Common myeloid progenitor, CD34-positive (primary cell): ENCODE results near the gene CADPS2.

Experiments used
- CTCF ChIA-PET: fragments of 350-600 bp; sonication (Branson Sonifier 250); formaldehyde crosslinking; loops from one replicate; lab custom pipeline; 2021; ENCODE audit warnings: antibody characterized with exemption; lab: Charles Lee
- POLR2A ChIA-PET: fragments of 350-600 bp; sonication (Branson Sonifier 250); formaldehyde crosslinking; loops from one replicate; lab custom pipeline; 2021; ENCODE audit warnings: antibody characterized with exemption; lab: Charles Lee
- DNase-seq, 3 donors: peaks; one replicate each; pipeline versions ENCODE4 v3.0.0 to v3.0.0-alpha.2; 2013
- H3K27ac ChIP-seq, 2 experiments: 1 replicate in 1 of 2; 2 replicates in 1 of 2; pipeline ENCODE4 v1.7.0; 2013; ENCODE audit warnings: inconsistent platforms in 2 of 2, low read length in 2 of 2, mild to moderate bottlenecking in 2 of 2, low read depth in 1 of 2, moderate library complexity in 1 of 2; ENCODE audit not compliant: severe bottlenecking in 2 of 2, insufficient read depth in 1 of 2, poor library complexity in 1 of 2
- H3K27me3 ChIP-seq, 5 experiments: replicated peaks in 2 of 5; 1 replicate in 3 of 5; 2 replicates in 2 of 5; pipeline versions ENCODE4 v1.6.1 to v1.7.0; 2013; ENCODE audit warnings: low read length in 4 of 5, mild to moderate bottlenecking in 2 of 5, moderate library complexity in 2 of 5, inconsistent platforms in 1 of 5; ENCODE audit not compliant: insufficient read depth in 5 of 5, control insufficient read depth in 4 of 5
- H3K36me3 ChIP-seq, 4 experiments: 1 replicate in 2 of 4; 2 replicates in 2 of 4; pipeline versions ENCODE4 v1.6.1 to v1.7.0; 2013; ENCODE audit warnings: low read length in 3 of 4, control low read depth in 1 of 4, mild to moderate bottlenecking in 1 of 4; ENCODE audit not compliant: control insufficient read depth in 4 of 4, insufficient read depth in 4 of 4
- H3K4me1 ChIP-seq, 4 experiments: 1 replicate in 3 of 4; 2 replicates in 1 of 4; pipeline versions ENCODE4 v1.6.1 to v1.7.1; 2013; ENCODE audit warnings: low read length in 3 of 4, mild to moderate bottlenecking in 3 of 4, control low read depth in 1 of 4, inconsistent platforms in 1 of 4, moderate library complexity in 1 of 4; ENCODE audit not compliant: control insufficient read depth in 4 of 4, insufficient read depth in 4 of 4; ENCODE audit errors: control extremely low read depth in 1 of 4
- H3K4me3 ChIP-seq, 7 experiments: 1 replicate in 4 of 7; 2 replicates in 3 of 7; pipeline versions ENCODE4 v1.5.1 to v1.7.0; 2013; ENCODE audit warnings: mild to moderate bottlenecking in 7 of 7, low read length in 6 of 7, moderate library complexity in 6 of 7, inconsistent platforms in 2 of 7, low read depth in 2 of 7, control low read depth in 1 of 7; ENCODE audit not compliant: insufficient read depth in 4 of 7, control insufficient read depth in 1 of 7; ENCODE audit errors: extremely low read depth in 1 of 7
- H3K9me3 ChIP-seq, 5 experiments: 1 replicate in 4 of 5; 2 replicates in 1 of 5; pipeline versions ENCODE4 v1.6.1 to v1.7.1; 2013; ENCODE audit warnings: low read length in 4 of 5, mild to moderate bottlenecking in 2 of 5, inconsistent platforms in 1 of 5, low read depth in 1 of 5, moderate library complexity in 1 of 5; ENCODE audit not compliant: control insufficient read depth in 4 of 5, insufficient read depth in 2 of 5; ENCODE audit errors: control extremely low read depth in 1 of 5
- WGBS: methylation state at CpG from one replicate; pipeline ENCODE4 v1.1.5; 2013; ENCODE audit not compliant: insufficient coverage; 5-methylcytosine and 5-hydroxymethylcytosine counted together

CADPS2 gene

GRCh38 chr7:122673951-122674350 lies 212.3 kb downstream of the CADPS2 start:
- no peaks in the 10 kb centered on the region for H3K9me3 ChIP-seq
- no peak overlapping the region for H3K27ac ChIP-seq
- no peaks in the 10 kb centered on the region for H3K4me1 ChIP-seq
- no peak for DNase-seq
- ChIA-PET CTCF (no interaction called here), POLR2A (no interaction called here)
- no peaks in the 10 kb centered on the region for H3K27me3 ChIP-seq
- WGBS = over 99% methylated on average over 14 of the region's 21 CpGs
- no peak overlapping the region for H3K4me3 ChIP-seq
- no peaks in the 10 kb centered on the region for H3K36me3 ChIP-seq

DNA sequence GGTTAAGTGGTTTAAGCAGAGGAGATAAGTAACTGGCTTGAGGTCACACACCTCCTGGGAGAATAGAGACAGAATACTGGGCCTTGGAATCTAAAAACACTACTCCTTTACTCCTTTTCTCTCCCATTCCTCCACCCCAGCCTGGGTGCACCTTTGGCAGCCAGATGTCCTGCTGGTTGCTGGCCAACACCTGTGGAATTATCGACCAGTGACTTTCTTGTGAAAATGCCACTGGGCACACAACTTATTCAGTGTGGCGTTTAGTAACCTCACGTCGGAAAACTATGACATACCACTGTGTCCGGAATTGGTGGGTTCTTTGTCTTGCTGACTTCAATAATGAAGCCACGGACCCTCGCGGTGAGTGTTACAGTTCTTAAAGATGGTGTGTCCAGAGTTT lies 213.7 kb downstream of the CADPS2 start:
- 97% methylated on average over 5 of the region's 8 CpGs for WGBS
- Histone ChIP-seq H3K36me3 (no peaks in the 10 kb centered on the region), H3K9me3 (no peaks in the 10 kb centered on the region), H3K4me3 (no peak overlapping the region), H3K4me1 (no peaks in the 10 kb centered on the region), H3K27ac (no peak overlapping the region), H3K27me3 (no peaks in the 10 kb centered on the region)
- ChIA-PET CTCF (no interaction called here), POLR2A (no interaction called here)
- DNase-seq = no peak

DNA sequence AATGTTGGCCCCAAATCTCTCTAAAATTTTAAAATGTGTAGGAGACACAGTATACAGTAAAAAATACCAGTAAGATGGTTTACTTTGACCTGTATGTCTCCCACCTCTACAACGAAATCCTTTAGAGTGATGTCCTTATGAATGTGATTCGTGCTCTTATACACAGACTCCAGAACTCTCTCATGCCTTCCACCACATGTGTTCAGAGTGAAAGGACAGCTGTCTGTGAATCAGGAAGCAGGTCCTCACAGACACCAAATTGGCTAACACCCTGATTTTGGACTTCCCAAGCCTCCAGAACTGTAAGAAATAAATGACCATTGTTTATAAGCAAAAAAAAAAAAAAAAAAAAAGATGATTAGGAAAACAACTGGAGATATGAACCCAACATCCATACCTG lies 222.5 kb downstream of the CADPS2 start:
- Histone ChIP-seq H3K27me3 (no peaks in the 10 kb centered on the region), H3K4me3 (no peak overlapping the region), H3K4me1 (no peaks in the 10 kb centered on the region), H3K36me3 (no peaks in the 10 kb centered on the region), H3K27ac (no peak overlapping the region), H3K9me3 (no peaks in the 10 kb centered on the region)
- ChIA-PET CTCF (no interaction called here), POLR2A (no interaction called here)
- DNase-seq = no peak
- WGBS = no CpG with 5 or more reads among the region's 2 CpGs

DNA sequence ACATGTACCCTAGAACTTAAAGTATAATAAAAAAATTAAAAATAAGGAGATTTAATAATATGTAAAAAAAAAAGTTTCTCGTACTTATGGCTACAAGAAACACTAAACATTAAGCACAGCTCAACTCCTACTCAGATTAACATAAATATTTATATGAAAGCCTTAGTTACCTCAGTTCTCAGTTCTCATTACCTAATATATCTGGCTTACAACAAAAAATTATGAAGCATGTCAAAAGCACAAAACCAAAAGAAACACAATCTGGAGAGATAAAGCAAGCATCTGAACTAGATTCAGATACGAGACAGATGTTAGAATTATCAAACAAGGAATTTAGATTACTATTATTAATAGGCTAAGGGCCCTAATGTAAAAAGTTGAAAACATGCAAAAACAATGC lies 227.4 kb downstream of the CADPS2 start:
- no CpG with 5 or more reads among the region's 2 CpGs for WGBS
- Histone ChIP-seq H3K27ac (no peak overlapping the region), H3K4me1 (no peaks in the 10 kb centered on the region), H3K9me3 (peaks cover 0 to 2% (median 0%) of the 10 kb centered on the region in 5 experiments), H3K36me3 (no peaks in the 10 kb centered on the region), H3K4me3 (no peak overlapping the region), H3K27me3 (no peaks in the 10 kb centered on the region)
- no peak for DNase-seq
- ChIA-PET CTCF (no interaction called here), POLR2A (no interaction called here)

- no peaks in the 10 kb centered on the region for H3K27me3 ChIP-seq
- DNase-seq = no peak
- no peak overlapping the region for H3K27ac ChIP-seq
- ChIA-PET POLR2A (no interaction called here), CTCF (no interaction called here)
- WGBS = 90% methylated on average over 2 of the region's 5 CpGs
- H3K36me3 ChIP-seq = no peaks in the 10 kb centered on the region
- H3K4me3 ChIP-seq = no peak overlapping the region
- H3K9me3 ChIP-seq = peaks cover 0 to 2% (median 0%) of the 10 kb centered on the region in 5 experiments
- H3K4me1 ChIP-seq = no peaks in the 10 kb centered on the region
Measured at GRCh38 chr7:122653685-122654084, 232.6 kb downstream of the CADPS2 start.

DNA sequence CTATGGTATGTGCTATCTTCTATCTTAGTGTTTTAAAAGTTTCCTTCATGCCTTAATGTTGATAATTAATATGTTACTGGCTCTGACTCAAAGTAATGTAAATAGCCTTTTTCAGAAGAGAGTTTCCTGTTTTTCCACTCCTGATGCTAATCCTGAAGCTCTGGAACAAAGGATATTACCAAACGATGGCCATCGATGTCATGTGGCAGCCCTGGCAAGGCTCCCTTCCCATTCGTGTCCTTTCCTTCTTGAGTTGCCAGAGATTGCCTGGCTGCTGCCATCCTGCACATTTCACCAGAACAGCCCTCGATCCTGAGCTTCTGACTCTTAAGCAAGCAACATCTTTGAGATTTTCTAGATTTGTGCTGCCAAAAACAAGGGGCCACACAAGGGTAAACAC lies 233.4 kb downstream of the CADPS2 start:
- WGBS = 84% methylated on average over 4 of the region's 4 CpGs
- Histone ChIP-seq H3K4me3 (no peak overlapping the region), H3K36me3 (no peaks in the 10 kb centered on the region), H3K4me1 (no peaks in the 10 kb centered on the region), H3K27ac (no peak overlapping the region), H3K9me3 (peaks cover 0 to 2% (median 0%) of the 10 kb centered on the region in 5 experiments), H3K27me3 (no peaks in the 10 kb centered on the region)
- ChIA-PET POLR2A (no interaction called here), CTCF (interaction anchor here (1.1 kb wide), 1 partner anchor 125 kb away, joined by 3 read pairs; no protein-coding TSS in a partner anchor)
- no peak for DNase-seq

GRCh38 chr7:122651451-122651850 lies 234.8 kb downstream of the CADPS2 start:
- DNase-seq = no peak
- ChIA-PET POLR2A (no interaction called here), CTCF (no interaction called here)
- Histone ChIP-seq H3K4me3 (no peak overlapping the region), H3K27me3 (no peaks in the 10 kb centered on the region), H3K36me3 (no peaks in the 10 kb centered on the region), H3K4me1 (no peaks in the 10 kb centered on the region), H3K9me3 (peaks cover 0 to 2% (median 0%) of the 10 kb centered on the region in 5 experiments), H3K27ac (no peak overlapping the region)
- no CpG with 5 or more reads among the region's 2 CpGs for WGBS
